HepG2 (cell line): Measurements from ENCODE around the gene PADI1.

ENCODE experiments used
- NONO ChIP-seq, 2 experiments: fragments of 450-650 bp in 1 of 2; sonication (generic) in 1 of 2; formaldehyde crosslinking in 1 of 2; IDR thresholded peaks in 1 of 2; conservative IDR thresholded peaks in 1 of 2; 2 replicates each; pipeline versions ENCODE4 v1.6.1 to v1.8.0; 2017 to 2022; ENCODE audit warnings: mild to moderate bottlenecking in 1 of 2, missing genetic modification reagents in 1 of 2, moderate library complexity in 1 of 2
- TF ChIP-seq, protein P1 (sequence below): sonication (generic); formaldehyde crosslinking; IDR thresholded peaks from 2 replicates; pipeline ENCODE4 v1.5.0; 2020; ENCODE audit warnings: mild to moderate bottlenecking, missing genetic modification reagents, moderate library complexity

DNA sequence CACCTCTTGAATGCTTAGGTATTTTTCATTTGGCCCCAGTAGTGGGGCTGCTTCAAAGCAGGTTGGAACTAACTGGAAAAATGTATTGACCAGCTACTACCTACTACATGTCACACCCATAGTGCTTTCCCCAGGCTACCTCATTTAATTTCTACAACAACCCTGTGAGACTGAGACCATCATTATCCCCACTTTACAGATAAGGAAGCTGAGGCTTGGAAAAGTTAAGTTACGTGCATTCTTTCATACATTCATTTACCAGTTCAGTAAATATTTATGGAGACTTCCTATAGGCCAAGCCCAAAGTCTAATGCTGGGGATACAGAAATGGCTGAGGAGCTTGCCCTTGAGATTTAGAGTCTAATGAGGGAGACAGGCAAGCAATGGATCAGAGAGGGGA lies 29.5 kb downstream of the PADI1 start:
- TF ChIP-seq, protein P1, sequence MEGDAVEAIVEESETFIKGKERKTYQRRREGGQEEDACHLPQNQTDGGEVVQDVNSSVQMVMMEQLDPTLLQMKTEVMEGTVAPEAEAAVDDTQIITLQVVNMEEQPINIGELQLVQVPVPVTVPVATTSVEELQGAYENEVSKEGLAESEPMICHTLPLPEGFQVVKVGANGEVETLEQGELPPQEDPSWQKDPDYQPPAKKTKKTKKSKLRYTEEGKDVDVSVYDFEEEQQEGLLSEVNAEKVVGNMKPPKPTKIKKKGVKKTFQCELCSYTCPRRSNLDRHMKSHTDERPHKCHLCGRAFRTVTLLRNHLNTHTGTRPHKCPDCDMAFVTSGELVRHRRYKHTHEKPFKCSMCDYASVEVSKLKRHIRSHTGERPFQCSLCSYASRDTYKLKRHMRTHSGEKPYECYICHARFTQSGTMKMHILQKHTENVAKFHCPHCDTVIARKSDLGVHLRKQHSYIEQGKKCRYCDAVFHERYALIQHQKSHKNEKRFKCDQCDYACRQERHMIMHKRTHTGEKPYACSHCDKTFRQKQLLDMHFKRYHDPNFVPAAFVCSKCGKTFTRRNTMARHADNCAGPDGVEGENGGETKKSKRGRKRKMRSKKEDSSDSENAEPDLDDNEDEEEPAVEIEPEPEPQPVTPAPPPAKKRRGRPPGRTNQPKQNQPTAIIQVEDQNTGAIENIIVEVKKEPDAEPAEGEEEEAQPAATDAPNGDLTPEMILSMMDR = no peak
- TF ChIP-seq NONO (IDR thresholded peaks at IDR 0.05) = no peak
- TF ChIP-seq NONO (CRISPR knock-in tag; conservative IDR thresholded peaks at IDR 0.05) = no peak
